SK-N-SH (cell line): ENCODE measurements around the gene SERPINE1. TPM values are rescaled to one million over a fixed set of nuclear protein-coding genes. Genes with fewer than 3 reads are reported as not detected.

Experiments used
- CTCF ChIA-PET: fragments of 300-600, 350-600 bp; formaldehyde crosslinking; extraction: SDS; loops from one replicate; lab custom pipeline; 2021; lab: Yijun Ruan, JAX
- POLR2A ChIA-PET: fragments of 350-600 bp; sonication (Branson Sonifier 250); formaldehyde crosslinking; extraction: SDS; loops from one replicate; lab custom pipeline; 2020; ENCODE audit warnings: antibody characterized with exemption, inconsistent platforms; lab: Yijun Ruan, JAX
- DNase-seq: peaks from one replicate; pipeline ENCODE4 v3.0.0; 2012
- H2AFZ ChIP-seq: fragments of 200-600 bp; sonication (generic); 2 replicates; pipeline ENCODE4 v1.8.1; 2016; ENCODE audit warnings: antibody characterized with exemption, mild to moderate bottlenecking, low read depth
- H3F3A ChIP-seq: fragments of 200-600 bp; sonication (generic); replicated peaks from 2 replicates; pipeline ENCODE3; 2016; ENCODE audit warnings: antibody characterized with exemption, mild to moderate bottlenecking; ENCODE audit not compliant: insufficient read depth
- H3K27ac ChIP-seq, 2 experiments: fragments of 200-500 bp in 1 of 2; fragments of 200-600 bp in 1 of 2; sonication (Bioruptor generic) in 1 of 2; sonication (generic), shearing (Covaris generic) in 1 of 2; 2 replicates each; pipeline versions ENCODE4 v1.5.1 to v1.6.1; 2014 to 2016; ENCODE audit warnings: low read depth in 2 of 2, inconsistent platforms in 1 of 2, low read length in 1 of 2, mild to moderate bottlenecking in 1 of 2, mixed read lengths in 1 of 2
- H3K27me3 ChIP-seq: fragments of 200-600 bp; sonication (generic), shearing (Covaris generic); 2 replicates; pipeline ENCODE4 v1.6.1; 2016; ENCODE audit warnings: mixed run types; ENCODE audit not compliant: insufficient read depth
- H3K36me3 ChIP-seq, 2 experiments: fragments of 200-500 bp in 1 of 2; fragments of 200-600 bp in 1 of 2; sonication (Bioruptor generic) in 1 of 2; sonication (generic) in 1 of 2; replicated peaks in 1 of 2; 2 replicates each; pipeline versions ENCODE3 to v1.5.1; 2014 to 2016; ENCODE audit warnings: low read length in 1 of 2, mild to moderate bottlenecking in 1 of 2; ENCODE audit not compliant: insufficient read depth in 2 of 2, control insufficient read depth in 1 of 2
- H3K4me1 ChIP-seq, 2 experiments: fragments of 200-500 bp in 1 of 2; fragments of 200-600 bp in 1 of 2; sonication (Bioruptor generic) in 1 of 2; sonication (generic), shearing (Covaris generic) in 1 of 2; 2 replicates each; pipeline versions ENCODE4 v1.5.1 to v1.6.1; 2014 to 2016; ENCODE audit warnings: low read depth in 1 of 2, low read length in 1 of 2, mixed run types in 1 of 2; ENCODE audit not compliant: insufficient read depth in 2 of 2, control insufficient read depth in 1 of 2
- H3K4me2 ChIP-seq: fragments of 200-600 bp; sonication (generic), shearing (Covaris generic); 2 replicates; pipeline ENCODE4 v1.6.1; 2017; ENCODE audit warnings: mixed run types
- H3K4me3 ChIP-seq, 2 experiments: fragments of 200-500 bp in 1 of 2; fragments of 200-600 bp in 1 of 2; sonication (Bioruptor generic) in 1 of 2; sonication (generic), shearing (Covaris generic) in 1 of 2; 2 replicates each; pipeline versions ENCODE4 v1.5.1 to v1.8.1; 2014 to 2016; ENCODE audit warnings: low read depth in 2 of 2, inconsistent platforms in 1 of 2, low read length in 1 of 2, mild to moderate bottlenecking in 1 of 2, mixed read lengths in 1 of 2, moderate library complexity in 1 of 2
- H3K79me2 ChIP-seq: fragments of 200-600 bp; sonication (generic); 2 replicates; pipeline ENCODE4 v1.8.1; 2017; ENCODE audit warnings: mild to moderate bottlenecking; ENCODE audit not compliant: insufficient read depth
- H3K9ac ChIP-seq: fragments of 200-600 bp; sonication (generic); 2 replicates; pipeline ENCODE4 v1.6.1; 2017; ENCODE audit warnings: mixed run types
- H3K9me2 ChIP-seq: fragments of 200-600 bp; sonication (generic); 2 replicates; pipeline ENCODE4 v1.6.1; 2017; ENCODE audit warnings: mixed run types
- H3K9me3 ChIP-seq: fragments of 200-600 bp; sonication (generic); 2 replicates; pipeline ENCODE4 v1.6.1; 2017; ENCODE audit warnings: mixed run types, mild to moderate bottlenecking, moderate library complexity
- H4K20me1 ChIP-seq: fragments of 200-600 bp; sonication (generic); 2 replicates; pipeline ENCODE4 v1.6.1; 2017; ENCODE audit warnings: mild to moderate bottlenecking, mixed run types; ENCODE audit not compliant: insufficient read depth
- FOXM1 ChIP-seq: IDR thresholded peaks from 2 replicates; pipeline ENCODE4 v1.4.0; 2012; ENCODE audit warnings: low read depth, mild to moderate bottlenecking
- MAX ChIP-seq: IDR thresholded peaks from 2 replicates; pipeline ENCODE4 v1.4.0; 2012; ENCODE audit warnings: low read depth
- REST ChIP-seq: IDR thresholded peaks from 2 replicates; pipeline ENCODE4 v1.6.1; 2012; ENCODE audit warnings: mild to moderate bottlenecking, low read depth, low read length, moderate library complexity
- RFX5 ChIP-seq: IDR thresholded peaks from 2 replicates; pipeline ENCODE4 v1.6.1; 2012; ENCODE audit warnings: mild to moderate bottlenecking, improper control_type of control experiment, low read length
- RXRA ChIP-seq: IDR thresholded peaks from 2 replicates; pipeline ENCODE4 v1.4.0; 2012; ENCODE audit warnings: low read depth, mild to moderate bottlenecking, borderline replicate concordance
- SIN3A ChIP-seq: IDR thresholded peaks from 2 replicates; pipeline ENCODE4 v1.6.1; 2012; ENCODE audit warnings: low read depth, mild to moderate bottlenecking, low read length, moderate library complexity, borderline replicate concordance
- TCF12 ChIP-seq: IDR thresholded peaks from 2 replicates; pipeline ENCODE4 v1.4.0; 2012
- WGBS: methylation state at CpG from one replicate; pipeline ENCODE4 v1.1.6; 2017; ENCODE audit warnings: low lambda C conversion rate; 5-methylcytosine and 5-hydroxymethylcytosine counted together
- polyA plus RNA-seq, 3 experiments: library from polyadenylated mRNA; depleted of rRNA; stranded (reverse); fragments of >200 nt; gene quantifications; 2 replicates each; pipeline ENCODE4 v1.2.3, GENCODE V29; 2012
- TF ChIP-seq, protein P1 (sequence below): fragments of 150-350 bp; IDR thresholded peaks from 2 replicates; pipeline ENCODE4 v1.6.1; 2016; ENCODE audit warnings: mild to moderate bottlenecking, low read depth, low read length
- TF ChIP-seq, protein P2 (sequence below): IDR thresholded peaks from 2 replicates; pipeline ENCODE4; 2012

The SERPINE1 gene
- polyA plus RNA-seq, 1 of the 3 experiments (the other 2 are of a cell fraction) = 4,174 TPM

GRCh38 chr7:101108330-101108857, 18.5 kb upstream of the SERPINE1 start:
- peaks cover 36% of the 10 kb centered on the region; the same call in 1 of the 2 replicates for H3K79me2 ChIP-seq
- H3K4me2 ChIP-seq = peak overlapping the region; percentile 24; the same call in 1 of the 2 replicates
- H3K9ac ChIP-seq = peak overlapping the region; percentile 19; the same call in 1 of the 2 replicates
- no peaks in the 10 kb centered on the region for H3K27me3 ChIP-seq
- 85% methylated on average over 14 of the region's 16 CpGs for WGBS
- H3K27ac ChIP-seq = peak overlapping the region in 1 of 2 experiments; percentile 47; a peak in 2 of 4 replicates
- no peak for TF ChIP-seq RXRA
- TF ChIP-seq, protein P1, sequence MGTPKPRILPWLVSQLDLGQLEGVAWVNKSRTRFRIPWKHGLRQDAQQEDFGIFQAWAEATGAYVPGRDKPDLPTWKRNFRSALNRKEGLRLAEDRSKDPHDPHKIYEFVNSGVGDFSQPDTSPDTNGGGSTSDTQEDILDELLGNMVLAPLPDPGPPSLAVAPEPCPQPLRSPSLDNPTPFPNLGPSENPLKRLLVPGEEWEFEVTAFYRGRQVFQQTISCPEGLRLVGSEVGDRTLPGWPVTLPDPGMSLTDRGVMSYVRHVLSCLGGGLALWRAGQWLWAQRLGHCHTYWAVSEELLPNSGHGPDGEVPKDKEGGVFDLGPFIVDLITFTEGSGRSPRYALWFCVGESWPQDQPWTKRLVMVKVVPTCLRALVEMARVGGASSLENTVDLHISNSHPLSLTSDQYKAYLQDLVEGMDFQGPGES = no peak
- no peak for TF ChIP-seq SIN3A
- H3F3A ChIP-seq = peaks cover 10% of the 10 kb centered on the region
- H3K4me1 ChIP-seq = peaks cover 6 to 26% of the 10 kb centered on the region in 2 experiments; a peak in 3 of 4 replicates
- H3K36me3 ChIP-seq = no peaks in the 10 kb centered on the region
- POLR2A ChIA-PET = no interaction called here
- DNase-seq = no peak
- no peaks in the 10 kb centered on the region for H4K20me1 ChIP-seq
- CTCF ChIA-PET = interaction anchor here (0.6 to 8.0 kb wide), 7 partner anchors 13 to 351 kb away, joined by 3 to 43 read pairs (median 4); no protein-coding TSS in a partner anchor
- no peak overlapping the region for H3K4me3 ChIP-seq
- H2AFZ ChIP-seq = no peak overlapping the region
- no peaks in the 10 kb centered on the region for H3K9me2 ChIP-seq
- no peaks in the 10 kb centered on the region for H3K9me3 ChIP-seq

GRCh38 chr7:101108961-101109360, 17.9 kb upstream of the SERPINE1 start:
- Histone ChIP-seq H2AFZ (0 out of 2 replicates have a peak overlapping the region, but pooled peaks have one; percentile 17), H3K9me3 (no peaks in the 10 kb centered on the region), H3K27ac (peak overlapping the region in 1 of 2 experiments; percentile 47; a peak in 2 of 4 replicates), H3K4me2 (peak overlapping the region; percentile 24; the same call in 1 of the 2 replicates), H3K9me2 (no peaks in the 10 kb centered on the region), H3K79me2 (peaks cover 32% of the 10 kb centered on the region; the same call in 1 of the 2 replicates), H3F3A (peaks cover 10% of the 10 kb centered on the region), H3K36me3 (no peaks in the 10 kb centered on the region), H3K4me1 (peaks cover 6 to 25% of the 10 kb centered on the region in 2 experiments; a peak in 3 of 4 replicates), H3K4me3 (no peak overlapping the region), H4K20me1 (no peaks in the 10 kb centered on the region), H3K9ac (peak overlapping the region; percentile 19; the same call in 1 of the 2 replicates), H3K27me3 (no peaks in the 10 kb centered on the region)
- ChIA-PET CTCF (interaction anchor here (0.6 to 8.0 kb wide), 9 partner anchors 13 to 351 kb away, joined by 3 to 43 read pairs (median 4); partner anchors contain the start of gene SERPINE1), POLR2A (no interaction called here)
- TF ChIP-seq, protein P1 = no peak
- no peak for TF ChIP-seq RFX5
- TF ChIP-seq TCF12 = peak; percentile 43; the same call in 1 of the 2 replicates
- TF ChIP-seq FOXM1 = no peak
- TF ChIP-seq MAX = 0 out of 2 replicates have a peak, but pooled peaks have one; percentile 23
- no peak for TF ChIP-seq REST
- peak; percentile 25; the same call in 1 of the 2 replicates for TF ChIP-seq RXRA
- TF ChIP-seq, protein P2, sequence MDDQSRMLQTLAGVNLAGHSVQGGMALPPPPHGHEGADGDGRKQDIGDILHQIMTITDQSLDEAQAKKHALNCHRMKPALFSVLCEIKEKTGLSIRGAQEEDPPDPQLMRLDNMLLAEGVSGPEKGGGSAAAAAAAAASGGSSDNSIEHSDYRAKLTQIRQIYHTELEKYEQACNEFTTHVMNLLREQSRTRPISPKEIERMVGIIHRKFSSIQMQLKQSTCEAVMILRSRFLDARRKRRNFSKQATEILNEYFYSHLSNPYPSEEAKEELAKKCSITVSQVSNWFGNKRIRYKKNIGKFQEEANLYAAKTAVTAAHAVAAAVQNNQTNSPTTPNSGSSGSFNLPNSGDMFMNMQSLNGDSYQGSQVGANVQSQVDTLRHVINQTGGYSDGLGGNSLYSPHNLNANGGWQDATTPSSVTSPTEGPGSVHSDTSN = 0 out of 2 replicates have a peak, but pooled peaks have one; percentile 17
- 19% methylated on average over 6 of the region's 7 CpGs for WGBS
- peak; percentile 44 for DNase-seq
